Lower lobe of right lung (tissue), 2 donors: Measurements from ENCODE around the gene STK4. TPM values are rescaled to one million over a fixed set of nuclear protein-coding genes. Genes with fewer than 3 reads are reported as not detected.
A peak's percentile ranks its signal among the peaks of the same experiment; 100 is the strongest.

Source experiments
- ATAC-seq, 2 donors: fragments of 200-7000 bp; cut with Tn5 transposase; one replicate each; pipeline ENCODE4 v1.9.1; 2020 to 2022; ENCODE audit warnings: mild to moderate bottlenecking in 2 of 2, moderate library complexity in 2 of 2
- DNase-seq: peaks from one replicate; pipeline ENCODE4 v3.0.0-alpha.2; 2020
- H3K27ac ChIP-seq: fragments of 200-600 bp; one replicate; pipeline ENCODE4 v1.8.0; 2022
- H3K27me3 ChIP-seq: fragments of 200-600 bp; one replicate; pipeline ENCODE4 v1.8.0; 2022; ENCODE audit warnings: low read depth
- H3K36me3 ChIP-seq: fragments of 200-600 bp; one replicate; pipeline ENCODE4 v1.8.0; 2022; ENCODE audit warnings: mild to moderate bottlenecking
- H3K4me1 ChIP-seq: fragments of 200-600 bp; one replicate; pipeline ENCODE4 v1.8.0; 2022
- H3K4me3 ChIP-seq: fragments of 200-600 bp; one replicate; pipeline ENCODE4 v1.8.0; 2022; ENCODE audit warnings: mild to moderate bottlenecking
- H3K9me3 ChIP-seq: fragments of 200-600 bp; one replicate; pipeline ENCODE4 v1.8.0; 2022
- CTCF ChIP-seq: fragments of 200-600 bp; IDR thresholded peaks from one replicate; pipeline ENCODE4 v1.8.0; 2022; ENCODE audit warnings: antibody characterized with exemption, mild to moderate bottlenecking
- intact Hi-C: fragments of 100-400 bp; cut with DNase I; formaldehyde crosslinking; loops from one replicate; pipeline ENCODE4 v1.11.0; 2022
- total RNA-seq: library from RNA; stranded (reverse); fragmentation: NEBNext Ultra II Directional; extraction: Animal tissue kit (Norgen Biotek cat#: 25700); gene quantifications from one replicate; pipeline ENCODE4 v1.2.1, GENCODE V29; 2021
- donor health status: DM: no; HTN: yes; CAD: no; lungs with severe emphysema.

STK4 gene
- total RNA-seq, 1 donor from 2014 or later = 73.4 TPM

DNA sequence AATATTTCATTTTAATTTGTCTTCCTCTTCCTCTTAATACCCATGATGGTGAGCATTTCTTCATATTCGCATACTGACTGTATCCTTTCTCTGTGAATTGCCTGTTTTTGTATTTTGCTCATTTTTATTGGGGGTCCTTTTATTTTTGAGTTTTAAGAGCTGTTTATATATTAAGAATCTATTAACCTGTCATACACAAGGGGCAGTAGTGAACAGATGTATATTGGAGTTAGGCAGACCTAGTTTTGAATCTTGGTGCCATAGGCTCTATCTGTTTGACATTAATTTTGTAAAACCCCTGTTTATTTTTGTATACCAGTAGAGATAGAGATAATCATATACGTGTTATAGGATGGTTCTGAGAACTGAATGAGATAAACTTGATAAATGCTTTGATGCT lies 151.7 kb downstream of the STK4 start:
- no peaks in the 10 kb centered on the region for H3K4me1 ChIP-seq
- TF ChIP-seq CTCF = no peak
- intact Hi-C loops = no loop called here
- no peak for ATAC-seq
- no peaks in the 10 kb centered on the region for H3K27me3 ChIP-seq
- no peaks in the 10 kb centered on the region for H3K36me3 ChIP-seq
- H3K4me3 ChIP-seq = no peak overlapping the region
- no peak for DNase-seq
- no peaks in the 10 kb centered on the region for H3K9me3 ChIP-seq
- no peak overlapping the region for H3K27ac ChIP-seq

GRCh38 chr20:45119556-45120266 lies 153.4 kb downstream of the STK4 start:
- H3K4me3 ChIP-seq = no peak overlapping the region
- DNase-seq (no peak), ATAC-seq (no peak)
- H3K27ac ChIP-seq = no peak overlapping the region
- no peaks in the 10 kb centered on the region for H3K27me3 ChIP-seq
- intact Hi-C loops = no loop called here
- no peak for TF ChIP-seq CTCF
- H3K9me3 ChIP-seq = no peaks in the 10 kb centered on the region
- no peaks in the 10 kb centered on the region for H3K4me1 ChIP-seq
- H3K36me3 ChIP-seq = no peaks in the 10 kb centered on the region

DNA sequence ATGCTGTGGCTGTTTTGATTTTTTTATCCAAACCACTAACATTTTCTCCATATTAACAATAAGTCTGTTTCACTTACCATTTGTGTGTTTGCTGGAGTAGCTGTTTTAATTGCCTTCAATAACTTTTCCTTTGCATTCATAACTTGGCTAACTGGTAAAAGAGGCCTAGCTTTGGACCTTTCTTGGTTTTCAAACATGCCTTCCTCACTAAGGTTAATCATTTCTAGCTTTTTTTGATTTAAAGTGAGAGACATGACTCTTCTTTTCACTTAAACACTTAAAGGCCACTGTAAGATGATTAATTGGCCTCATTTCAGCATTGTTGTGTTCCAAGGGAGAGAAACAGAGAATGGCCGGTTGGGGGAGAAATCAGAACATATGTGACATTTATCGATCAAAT lies 155.1 kb downstream of the STK4 start:
- no peaks in the 10 kb centered on the region for H3K4me1 ChIP-seq
- intact Hi-C loops = no loop called here
- H3K27ac ChIP-seq = no peak overlapping the region
- H3K9me3 ChIP-seq = no peaks in the 10 kb centered on the region
- TF ChIP-seq CTCF = no peak
- H3K4me3 ChIP-seq = no peak overlapping the region
- DNase-seq (no peak), ATAC-seq (no peak)
- no peaks in the 10 kb centered on the region for H3K27me3 ChIP-seq
- H3K36me3 ChIP-seq = no peaks in the 10 kb centered on the region

DNA sequence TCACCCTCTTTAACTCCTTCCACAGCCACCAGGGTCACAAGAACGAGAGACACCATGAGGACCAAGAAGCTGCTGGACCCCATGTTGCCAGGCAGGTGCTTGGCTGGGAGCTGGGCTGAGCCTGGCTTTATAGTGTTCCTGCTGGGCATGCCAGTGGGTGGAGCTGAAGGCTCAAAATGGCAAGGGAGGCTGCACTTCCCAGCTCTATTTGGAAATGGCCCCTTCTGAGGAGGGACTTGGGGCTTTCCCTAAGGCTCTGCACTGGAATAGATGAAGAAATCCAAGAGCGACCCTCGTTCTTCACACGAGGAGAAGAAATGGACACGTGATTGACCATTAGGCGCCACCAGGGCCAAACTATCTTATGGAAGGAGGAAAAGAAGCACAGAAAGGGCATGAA lies 158.1 kb downstream of the STK4 start, which contains the start of gene WFDC12:
TSS of gene WFDC12 (minus strand) at position 101 of the 400 bp plus-strand sequence. CDS start at position 83, 18 bp downstream.
- no peaks in the 10 kb centered on the region for H3K27me3 ChIP-seq
- no peak within 1 kb of the TSS for H3K27ac ChIP-seq
- H3K4me1 ChIP-seq = peaks cover 12% of the 10 kb centered on the region
- H3K9me3 ChIP-seq = no peaks in the 10 kb centered on the region
- H3K36me3 ChIP-seq = no peaks in the 10 kb centered on the region
- TF ChIP-seq CTCF = no peak
- intact Hi-C loops = no loop called here
- H3K4me3 ChIP-seq = no peak within 1 kb of the TSS
- DNase-seq (no peak), ATAC-seq (no peak)

- DNase-seq (no peak), ATAC-seq (peak; percentile 83)
- intact Hi-C loops = no loop called here
- TF ChIP-seq CTCF = no peak
- H3K4me3 ChIP-seq = no peak overlapping the region
- no peaks in the 10 kb centered on the region for H3K27me3 ChIP-seq
- H3K36me3 ChIP-seq = no peaks in the 10 kb centered on the region
- H3K9me3 ChIP-seq = no peaks in the 10 kb centered on the region
- H3K27ac ChIP-seq = peak overlapping the region; percentile 56
- peaks cover 12% of the 10 kb centered on the region for H3K4me1 ChIP-seq
Measured at GRCh38 chr20:45128099-45128498, 161.8 kb downstream of the STK4 start.

Other genes with a start within 250 kb of the STK4 start
- 0.89 TPM for gene KCNK15, start 220.6 kb upstream of the STK4 start, total RNA-seq
- 3.5 TPM for gene RIMS4, start 156.0 kb upstream of the STK4 start, total RNA-seq
- gene YWHAB, start 80.8 kb upstream of the STK4 start, total RNA-seq = 193 TPM
- gene PABPC1L, start 56.5 kb upstream of the STK4 start, total RNA-seq = 56.3 TPM
- 12.8 TPM for gene TOMM34, start 6.1 kb upstream of the STK4 start, total RNA-seq
- gene KCNS1, start 134.6 kb downstream of the STK4 start, total RNA-seq = 3.5 TPM
- 1.6 TPM for gene WFDC5, start 148.7 kb downstream of the STK4 start, total RNA-seq
- gene WFDC12, start 158.0 kb downstream of the STK4 start, total RNA-seq = 3.9 TPM
- gene PI3, start 208.4 kb downstream of the STK4 start, total RNA-seq = 9.2 TPM
- not detected for gene SEMG1, start 240.5 kb downstream of the STK4 start, total RNA-seq